Head of caudate nucleus (tissue), 42 donors: ENCODE data around the gene PPP1R12C.
"Not testable (repeated sequence)": the region's sequence is repeated elsewhere in the genome, so short reads cannot be mapped to it uniquely, and the experiment has no call there.

ENCODE experiments used
- DNase-seq, 42 donors: peaks; one replicate each; pipeline versions ENCODE4 v3.0.0 to v3.0.0-alpha.2; 2020 to 2021; ENCODE audit warnings: mixed read lengths in 7 of 42
- intact Hi-C: fragments of 100-400 bp; cut with DNase I; formaldehyde crosslinking; loops from one replicate; pipeline ENCODE4 v1.15.0; 2022

The PPP1R12C gene

DNA sequence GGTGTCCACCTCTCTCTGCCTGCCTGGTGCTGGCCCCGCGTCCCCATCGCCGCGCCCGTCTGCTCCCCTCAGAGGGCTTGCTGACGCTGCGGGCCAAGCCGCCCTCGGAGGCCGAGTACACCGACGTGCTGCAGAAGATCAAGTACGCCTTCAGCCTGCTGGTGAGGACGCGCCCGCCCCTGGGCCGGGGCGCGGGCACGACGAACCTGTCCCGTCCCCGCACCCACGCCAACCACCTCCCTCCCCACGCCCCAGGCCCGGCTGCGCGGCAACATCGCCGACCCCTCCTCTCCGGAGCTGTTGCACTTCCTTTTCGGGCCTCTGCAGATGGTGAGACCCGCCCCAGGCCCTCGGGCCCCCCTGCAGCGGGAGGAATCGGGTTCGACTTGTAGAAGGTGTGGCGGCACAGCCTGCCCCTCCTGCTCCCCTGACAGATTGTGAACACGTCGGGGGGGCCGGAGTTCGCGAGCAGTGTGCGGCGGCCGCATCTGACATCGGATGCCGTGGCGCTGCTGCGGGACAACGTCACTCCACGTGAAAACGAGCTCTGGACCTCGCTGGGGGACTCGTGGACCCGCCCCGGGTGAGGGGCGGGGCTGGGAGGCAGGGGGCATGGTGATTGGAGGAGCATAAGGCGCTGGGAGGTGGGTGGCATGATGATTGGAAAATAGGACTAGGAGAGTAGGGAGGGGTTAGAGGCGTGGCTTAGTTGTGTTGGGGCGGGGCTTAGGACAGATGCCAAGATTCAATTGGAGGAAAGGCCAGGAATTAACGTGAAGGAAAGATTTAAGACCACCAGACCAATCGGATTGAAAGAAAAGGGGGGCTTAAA is 35.2 kb downstream of the PPP1R12C start:
- DNase-seq = no peak
- intact Hi-C loops = no loop called here

DNA sequence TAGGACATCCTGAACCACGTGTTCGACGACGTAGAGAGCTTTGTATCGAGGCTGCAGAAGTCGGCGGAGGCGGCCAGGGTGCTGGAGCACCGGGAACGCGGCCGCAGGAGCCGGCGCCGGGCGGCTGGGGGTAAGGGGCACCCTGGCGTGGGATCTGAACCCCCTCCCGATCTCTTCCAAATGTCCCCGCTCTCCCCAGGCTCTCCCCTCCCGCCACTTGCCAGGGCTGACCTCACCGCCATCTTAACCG is 35.7 kb downstream of the PPP1R12C start:
- no peak for DNase-seq
- intact Hi-C loops = no loop called here

DNA sequence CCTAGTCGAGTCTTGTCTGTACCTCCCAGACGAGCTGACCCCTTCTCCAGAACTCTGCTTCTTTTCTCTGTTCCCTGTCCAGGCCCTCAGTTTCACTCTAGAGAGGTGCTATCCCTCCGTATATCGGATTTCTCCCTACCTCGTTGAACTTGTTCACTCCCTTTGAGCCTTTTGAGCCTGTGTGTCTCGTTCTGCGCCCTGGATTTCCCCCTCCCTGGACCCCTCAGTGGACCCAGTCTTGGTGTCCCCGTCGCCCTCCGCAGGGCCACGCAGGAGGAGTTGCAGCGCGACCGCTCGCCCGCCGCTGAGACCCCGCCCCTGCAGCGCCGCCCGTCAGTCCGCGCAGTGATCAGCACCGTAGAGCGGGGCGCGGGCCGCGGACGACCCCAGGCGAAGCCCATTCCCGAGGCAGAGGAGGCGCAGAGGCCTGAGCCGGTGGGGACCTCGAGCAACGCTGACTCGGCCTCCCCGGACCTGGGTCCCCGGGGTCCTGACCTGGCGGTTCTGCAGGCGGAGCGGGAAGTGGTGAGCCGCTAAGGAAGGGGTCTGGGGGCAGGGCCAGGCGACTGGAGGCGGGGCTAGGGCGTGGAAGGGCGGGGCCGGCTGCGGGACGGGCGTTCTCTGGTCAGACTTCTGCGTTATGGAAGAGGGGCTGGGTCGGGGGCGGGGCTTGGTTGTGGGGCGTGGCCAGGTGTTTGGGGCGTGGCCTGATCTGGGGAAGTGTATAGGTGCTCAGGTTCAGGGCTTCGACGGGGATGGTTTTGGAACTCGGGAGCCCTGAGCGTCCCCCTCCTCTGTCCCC is 36.3 kb downstream of the PPP1R12C start:
- peak in 7 of 42 donors; percentile 26 to 57 (median 35) for DNase-seq
- intact Hi-C loops = no loop called here

DNA sequence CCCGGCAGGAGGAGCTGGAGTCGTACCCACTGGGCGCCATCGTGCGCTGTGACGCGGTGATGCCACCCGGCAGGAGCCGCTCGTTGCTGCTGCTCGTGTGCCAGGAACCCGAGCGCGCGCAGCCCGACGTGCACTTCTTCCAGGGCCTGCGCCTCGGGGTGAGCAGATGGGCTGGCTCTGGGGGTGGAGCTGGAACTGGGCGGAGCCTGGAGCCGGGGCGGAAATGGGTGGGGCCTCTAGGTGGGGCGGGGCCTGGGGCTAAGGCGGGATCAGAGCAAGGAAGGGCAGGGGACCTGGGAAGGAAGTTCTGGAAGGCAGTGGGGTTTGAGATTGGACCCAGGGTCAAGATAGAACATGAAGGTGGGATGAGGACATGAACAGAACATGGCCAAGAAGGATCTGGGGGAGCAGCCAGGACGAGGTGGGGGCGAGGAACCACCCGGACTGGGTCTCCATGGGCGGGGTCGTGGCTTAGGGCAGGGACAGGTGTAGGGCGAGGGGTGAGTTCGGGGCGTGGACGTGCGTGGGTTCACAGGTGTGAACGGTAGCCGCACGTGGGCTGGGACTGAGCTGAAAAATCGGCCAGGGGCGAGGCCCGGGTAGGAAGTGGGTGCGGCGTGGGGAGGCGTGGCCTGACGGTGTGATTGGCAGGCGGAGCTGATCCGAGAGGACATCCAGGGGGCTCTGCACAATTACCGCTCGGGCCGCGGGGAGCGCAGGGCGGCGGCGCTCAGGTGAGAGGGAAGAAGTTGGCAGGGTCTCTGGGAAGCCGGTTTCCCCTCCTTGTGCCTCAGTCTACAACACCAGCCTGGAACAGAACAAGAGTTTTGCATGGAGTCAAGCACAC is 37.1 kb downstream of the PPP1R12C start:
- intact Hi-C loops = no loop called here
- peak in 13 of 42 donors; percentile 19 to 60 (median 48) for DNase-seq

DNA sequence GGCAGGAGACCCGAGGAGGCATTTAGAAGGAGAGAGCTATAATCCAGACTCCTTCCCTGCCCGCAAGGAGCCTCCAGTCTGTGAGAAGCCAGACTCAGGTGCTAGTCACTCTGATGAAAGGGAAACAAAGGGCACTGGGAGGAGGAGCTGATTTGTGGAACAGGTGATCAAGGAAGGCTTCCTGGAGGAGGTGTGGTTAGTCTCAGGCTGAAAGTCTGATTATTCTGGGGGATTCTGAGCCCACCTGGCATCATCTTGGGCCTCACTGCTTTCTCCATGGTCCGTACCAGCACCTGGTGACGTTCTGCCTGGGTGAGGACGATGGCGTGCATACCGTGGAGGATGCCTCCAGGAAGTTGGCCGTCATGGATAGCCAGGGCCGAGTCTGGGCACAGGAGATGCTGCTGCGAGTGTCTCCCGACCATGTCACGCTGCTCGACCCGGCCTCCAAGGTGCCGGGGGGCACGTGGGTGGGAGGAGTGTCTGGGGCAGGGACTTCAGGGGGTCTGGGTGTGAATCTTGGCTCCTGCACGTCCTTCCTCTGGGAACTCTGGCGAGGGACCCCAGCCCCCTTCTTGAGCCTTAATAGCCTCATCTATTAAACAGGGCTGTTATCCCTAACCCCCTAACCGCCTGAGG is 37.9 kb downstream of the PPP1R12C start:
- intact Hi-C loops = no loop called here
- DNase-seq = no peak

DNA sequence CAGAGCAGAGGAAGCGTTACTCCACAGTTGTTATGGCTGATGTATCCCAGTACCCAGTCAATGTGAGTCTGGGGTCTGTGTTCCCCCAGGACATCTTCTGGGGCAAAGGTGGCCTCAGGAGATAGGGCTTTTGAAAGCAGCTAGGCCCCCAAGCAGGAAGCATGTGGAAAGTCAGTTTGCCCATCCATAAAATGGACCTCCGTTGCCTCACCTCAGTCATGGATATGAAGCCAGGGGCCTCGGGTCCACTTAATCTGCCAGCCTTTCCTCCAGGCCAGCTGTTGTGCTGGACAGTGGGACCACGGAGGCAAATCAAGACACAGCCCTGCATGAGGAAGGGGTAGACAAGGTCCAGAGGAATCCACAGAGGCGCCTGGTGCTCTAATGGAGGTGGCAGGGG is 38.4 kb downstream of the PPP1R12C start:
- intact Hi-C loops = no loop called here
- DNase-seq = no peak

DNA sequence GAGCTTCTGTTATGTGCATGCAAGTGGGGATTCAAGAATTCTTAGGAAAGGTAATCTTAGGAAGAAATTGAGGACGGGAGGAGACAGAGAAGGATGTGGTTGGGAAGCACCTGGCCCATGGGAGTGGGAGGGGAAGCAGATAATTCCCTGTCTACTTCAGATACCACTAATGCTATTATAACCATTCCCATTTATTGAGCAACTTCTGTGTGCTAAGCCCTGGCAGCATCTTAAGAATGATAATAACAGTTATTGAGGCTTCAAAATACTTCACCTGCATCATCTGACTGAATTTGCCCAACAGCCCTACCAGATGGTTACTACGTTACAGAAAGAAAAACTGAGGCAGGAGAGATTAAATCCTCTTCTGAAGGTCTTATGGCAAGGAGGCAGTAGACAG is 40.3 kb downstream of the PPP1R12C start:
- DNase-seq = no peak
- intact Hi-C loops = no loop called here

DNA sequence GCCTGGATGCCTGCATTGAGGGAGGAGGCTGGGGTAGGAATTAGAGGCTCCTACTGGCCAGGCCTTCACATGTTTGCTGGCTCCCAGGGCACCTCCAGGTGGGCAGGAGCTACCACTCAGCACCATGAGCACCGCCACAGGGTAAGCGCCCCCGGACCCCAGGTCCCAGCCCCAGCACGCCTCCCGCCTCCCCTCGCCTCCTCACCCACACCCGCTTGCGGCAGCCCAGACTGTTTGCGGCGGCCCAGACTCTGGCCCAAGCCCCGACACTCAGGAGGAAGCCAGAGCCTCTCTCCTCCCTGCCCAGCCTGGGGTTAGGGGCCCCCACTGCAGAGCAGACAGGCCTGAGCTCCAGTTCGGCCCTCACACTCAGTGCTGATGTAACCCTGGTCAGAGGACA is 41.1 kb downstream of the PPP1R12C start:
- intact Hi-C loops = no loop called here
- DNase-seq = no peak

DNA sequence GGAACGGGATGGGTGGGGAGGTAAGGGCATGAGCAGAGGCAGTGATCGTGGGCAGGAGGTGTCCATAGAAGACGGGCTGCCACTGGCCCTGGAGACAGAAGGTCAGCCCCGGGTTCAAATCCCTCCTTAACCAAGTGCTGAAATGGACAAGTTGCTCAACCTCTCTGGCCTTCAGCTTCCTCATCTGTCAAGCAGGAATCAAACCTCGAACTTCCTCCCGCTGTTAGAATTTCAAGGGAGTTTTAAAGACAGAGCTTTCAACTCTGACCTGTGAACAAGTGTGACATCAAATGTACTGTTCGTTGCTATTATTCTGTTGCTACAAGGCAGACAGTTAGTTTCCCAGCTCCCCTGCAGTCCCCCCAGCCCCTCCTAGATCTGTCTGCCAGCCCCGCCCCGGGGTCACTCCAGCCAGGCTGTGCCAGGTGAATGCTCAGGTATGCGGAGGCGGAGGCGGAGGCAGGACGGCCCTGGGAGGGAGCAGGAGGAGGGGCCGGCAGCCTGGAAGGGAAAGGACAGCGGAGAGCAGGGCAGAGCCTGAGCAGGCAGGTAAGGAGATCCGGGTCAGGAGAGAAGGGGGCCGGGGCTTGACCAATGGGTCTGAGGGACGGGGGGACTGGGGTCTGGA is 42.0 kb downstream of the PPP1R12C start, which contains the start of gene EPS8L1:
Gene EPS8L1, plus strand, starts transcription at position 499 of the 628 bp plus-strand sequence. CDS start 576 bp downstream, outside the sequence.
- no peak for DNase-seq
- intact Hi-C loops = no loop called here

DNA sequence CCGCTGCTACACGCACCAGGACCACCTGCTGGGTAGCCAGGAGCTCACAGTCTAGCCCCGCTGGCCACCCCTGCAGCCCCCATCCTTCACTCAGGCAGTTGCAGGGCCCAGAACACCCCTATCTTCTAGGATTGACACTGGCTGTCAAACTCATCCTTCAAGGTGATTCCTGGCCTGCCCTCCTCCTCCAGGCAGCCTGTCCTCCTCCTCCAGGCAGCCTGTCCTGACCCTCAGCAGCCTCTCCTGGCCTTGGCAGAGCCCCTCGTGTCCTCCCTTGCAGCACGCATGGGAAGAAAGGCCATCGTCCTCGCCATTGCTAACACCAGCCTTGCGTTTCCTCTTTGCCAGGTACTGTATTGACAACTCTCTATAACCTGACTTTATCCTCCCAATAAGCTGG is 45.5 kb downstream of the PPP1R12C start:
- intact Hi-C loops = no loop called here
- no peak for DNase-seq

DNA sequence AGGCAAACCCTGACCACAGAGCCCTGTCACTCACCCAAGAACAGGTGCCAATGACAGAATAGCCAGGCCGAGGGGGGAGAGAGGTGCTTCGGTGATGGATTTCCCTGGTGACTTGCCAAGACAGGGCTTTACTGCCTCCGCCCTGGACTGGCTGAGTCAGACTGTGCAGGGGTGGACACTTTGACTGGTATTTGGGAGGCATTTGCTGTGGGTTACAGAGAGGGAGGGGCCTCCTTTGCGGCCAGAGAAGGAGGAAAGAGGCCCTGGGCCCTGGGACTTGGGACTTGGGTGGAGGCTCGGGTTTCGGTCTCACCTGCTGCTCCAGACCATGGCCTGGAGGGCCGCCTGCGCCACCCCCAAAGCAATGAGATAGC is 46.3 kb downstream of the PPP1R12C start:
- intact Hi-C loops = no loop called here

DNA sequence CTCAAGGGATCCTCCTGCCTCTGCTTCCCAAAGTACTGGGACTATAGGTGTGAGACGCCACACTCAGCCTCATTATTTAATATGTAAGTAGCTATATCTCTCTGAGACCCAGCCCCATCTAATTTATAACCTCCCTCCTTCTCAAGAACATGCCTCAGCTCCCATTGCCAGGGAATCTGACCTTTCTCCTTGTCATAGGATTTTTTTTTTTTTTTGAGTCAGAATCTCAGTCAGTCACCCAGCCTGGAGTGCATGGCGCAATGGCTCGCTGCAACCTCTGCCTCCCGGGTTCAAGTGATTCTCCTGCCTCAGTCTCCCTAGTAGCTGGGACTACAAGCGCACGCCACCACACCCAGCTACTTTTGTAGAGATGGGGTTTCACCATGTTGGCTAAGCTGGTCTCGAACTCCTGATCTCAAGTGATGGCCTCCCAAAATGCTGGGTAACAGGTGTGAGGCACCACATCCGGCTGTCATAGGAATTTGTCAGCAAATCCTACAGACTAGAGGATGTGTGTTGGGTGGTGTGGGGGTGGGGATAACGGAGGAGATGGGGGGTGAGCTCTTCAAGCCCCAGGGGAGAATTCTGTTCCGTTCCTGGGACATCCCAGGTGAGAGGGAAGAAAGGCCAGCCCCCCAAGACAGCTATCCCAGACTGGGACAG is 46.8 kb downstream of the PPP1R12C start:
- DNase-seq = no peak
- intact Hi-C loops = no loop called here

More for the DNA sequence above, 46.3 kb downstream of the PPP1R12C start:
- no peak for DNase-seq

DNA sequence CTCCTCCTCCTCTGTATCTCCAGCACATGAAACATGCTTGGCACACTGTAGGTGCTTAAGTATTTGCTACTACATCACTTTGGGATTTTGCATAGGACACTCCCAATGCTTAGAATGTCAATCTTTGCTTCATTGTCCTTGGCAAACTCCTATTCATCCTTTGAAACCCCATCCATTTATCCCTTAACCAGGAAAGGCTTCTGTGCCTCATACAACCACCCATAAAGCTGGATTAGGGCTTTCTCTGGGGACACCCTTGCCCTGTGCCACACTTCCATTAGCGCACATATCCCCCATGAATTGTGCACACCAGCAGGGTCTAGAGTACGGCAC is 47.6 kb downstream of the PPP1R12C start:
- DNase-seq = no peak
- intact Hi-C loops = no loop called here

DNA sequence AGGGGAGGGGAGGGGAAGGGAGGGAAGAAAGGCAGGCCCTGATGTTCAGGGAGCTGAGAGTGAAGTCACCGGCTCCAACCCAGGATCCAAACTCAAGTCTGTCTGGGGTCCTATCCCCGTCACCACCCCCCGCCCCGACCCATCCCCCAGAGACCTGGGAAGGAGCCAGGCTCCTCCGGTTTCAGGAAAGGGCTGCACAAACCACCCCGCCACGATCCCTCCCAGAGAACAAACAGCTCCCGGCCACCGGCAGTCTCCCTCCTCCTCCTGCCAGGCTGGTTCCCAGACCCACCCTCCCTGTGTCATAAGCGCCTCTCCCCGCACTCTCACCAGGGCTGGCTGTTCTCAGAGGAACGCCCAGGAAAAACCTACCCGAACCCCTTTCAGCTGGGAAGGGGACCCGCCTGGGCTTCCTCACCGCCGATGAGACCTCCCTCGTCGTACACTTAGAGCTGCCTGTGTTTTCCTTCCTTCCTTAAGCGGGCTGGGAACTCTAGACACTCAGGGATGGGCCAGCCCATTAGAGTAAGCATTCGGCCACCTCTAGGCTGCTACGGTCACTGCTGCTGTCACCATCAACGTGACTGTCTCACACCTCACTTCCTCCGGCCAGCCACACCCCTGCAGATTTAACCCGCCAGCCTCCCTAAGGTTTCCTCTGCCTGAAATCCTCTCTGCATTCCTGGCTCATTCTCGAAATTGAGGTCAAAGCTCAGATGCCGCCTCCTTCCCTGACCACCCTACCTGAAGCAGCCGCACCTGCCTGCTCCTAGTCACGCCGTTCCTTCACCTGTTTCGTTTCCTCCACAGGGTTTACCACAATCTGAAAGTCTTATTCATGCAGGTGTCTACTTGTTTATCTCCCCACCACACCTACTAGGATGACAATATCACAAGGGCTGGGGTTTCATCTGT is 48.2 kb downstream of the PPP1R12C start:
- DNase-seq = no peak
- intact Hi-C loops = no loop called here

DNA sequence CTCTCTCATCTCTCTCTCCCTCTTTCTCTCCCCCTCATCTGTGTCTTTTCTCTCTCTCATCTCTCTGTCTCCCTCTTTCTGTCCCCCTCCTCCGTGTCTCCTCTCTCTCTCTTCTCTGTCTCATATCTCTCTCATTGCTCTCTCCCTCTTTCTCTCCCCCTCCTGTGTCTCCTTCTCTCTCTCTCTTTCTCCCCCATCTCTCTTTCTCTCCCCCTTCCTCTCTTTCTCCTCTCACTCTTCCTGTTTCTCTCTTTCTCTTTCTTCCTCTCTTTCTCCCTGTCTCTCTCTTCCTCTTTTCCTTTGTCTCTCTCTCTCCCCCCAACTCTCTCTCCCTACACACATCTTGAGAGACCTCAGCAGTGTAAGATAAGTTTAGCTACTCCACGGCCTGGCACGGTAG is 49.6 kb downstream of the PPP1R12C start:
- intact Hi-C loops = no loop called here
- DNase-seq = no peak

DNA sequence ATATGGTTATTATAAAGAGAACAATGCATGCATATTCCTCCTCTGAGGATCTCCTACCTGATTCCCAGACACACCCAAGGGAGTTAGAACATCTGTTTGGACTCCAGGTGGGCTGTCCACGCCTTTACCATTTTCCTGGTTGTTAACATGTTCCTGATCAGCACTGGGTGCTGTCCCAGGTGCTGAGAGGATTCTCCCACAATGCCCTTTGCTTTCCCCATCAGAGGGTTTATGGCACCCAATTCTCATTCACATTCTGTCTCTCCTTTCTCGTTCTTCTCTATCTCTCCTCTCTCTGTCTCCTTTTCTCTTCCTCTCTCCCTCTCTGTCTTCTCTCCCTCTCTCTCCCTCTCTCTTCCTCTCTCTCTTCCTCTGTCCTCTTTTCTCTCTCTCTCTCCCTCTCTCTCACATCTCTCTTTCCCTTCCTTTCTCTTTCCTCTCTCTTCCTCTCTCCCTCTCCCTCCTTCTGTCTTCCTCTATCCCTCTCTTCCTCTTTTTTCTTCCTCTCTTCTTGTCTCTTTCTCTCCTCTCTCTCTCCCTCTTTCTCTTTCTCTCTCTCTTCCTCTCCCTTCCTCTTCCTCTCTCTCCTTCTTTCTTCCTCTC is 51.2 kb downstream of the PPP1R12C start:
- intact Hi-C loops = no loop called here
- DNase-seq = no peak

DNA sequence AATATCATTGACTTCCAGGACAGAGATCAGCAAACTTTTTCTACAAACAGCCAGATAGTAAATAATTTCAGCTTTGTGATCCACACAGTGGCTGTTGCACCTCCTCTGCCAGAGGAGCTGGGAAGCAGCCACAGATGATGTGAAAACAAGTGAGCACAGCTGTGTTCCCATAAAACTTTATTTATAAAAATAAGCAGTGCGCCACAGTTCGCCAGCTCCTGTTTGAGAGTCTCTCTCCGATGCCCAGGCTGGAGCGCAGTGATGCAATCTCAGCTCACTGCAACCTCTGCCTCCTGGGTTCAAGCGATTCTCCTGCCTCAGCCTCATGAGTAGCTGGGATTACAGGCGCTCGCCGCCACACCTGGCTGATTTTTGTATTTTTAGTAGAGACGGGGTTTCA is 51.9 kb downstream of the PPP1R12C start:
- intact Hi-C loops = not testable (repeated sequence)

More for the DNA sequence above, 51.9 kb downstream of the PPP1R12C start:
- not testable (repeated sequence) for DNase-seq
